ENCODE data around the gene PCSK1. TPM values are rescaled to one million over a fixed set of nuclear protein-coding genes. Genes with fewer than 3 reads are reported as not detected.

Gene PCSK1
- polyA plus RNA-seq, 3 donors: not detected

- Mint-ChIP-seq H3K27me3 (ENCODE audit: low read depth in 3 of 3) (peaks cover 47 to 62% (median 53%) of the 10 kb centered on the region in 3 donors), H3K27ac (no peak overlapping the region), H3K4me3 (peak overlapping the region in 1 of 2 donors; percentile 88), H3K4me1 (peaks cover 2% of the 10 kb centered on the region), H3K9me3 (peaks cover 0 to 30% (median 25%) of the 10 kb centered on the region in 7 donors), H3K36me3 (peaks cover 5% of the 10 kb centered on the region in 2 donors)
- H2AFZ ChIP-seq (ENCODE audit: insufficient read depth, low read depth, low read length, poor library complexity, severe bottlenecking): no peak overlapping the region
- intact Hi-C loops (cut with micrococcal nuclease): no loop called here
- H3K27ac ChIP-seq (ENCODE audit: low read depth in 1 of 2, low read length in 2 of 2): no peak overlapping the region
- no peaks in the 10 kb centered on the region for H3K79me2 ChIP-seq (ENCODE audit: insufficient read depth, low read length)
- H3K4me1 ChIP-seq (ENCODE audit: control insufficient read depth in 1 of 2, insufficient read depth in 2 of 2, low read length in 2 of 2): no peaks in the 10 kb centered on the region
- no peak for TF ChIP-seq CTCF (IDR thresholded peaks at IDR 0.05)
- no peaks in the 10 kb centered on the region for H4K20me1 ChIP-seq (ENCODE audit: insufficient read depth, low read length)
- H3K4me3 ChIP-seq (replicated peaks in 1 of 3; ENCODE audit: low read depth in 2 of 3, low read length in 3 of 3): no peak overlapping the region
- WGBS (ENCODE audit: insufficient coverage): 5% methylated on average over 36 of the region's 41 CpGs
- DNase-seq: no peak
- peaks cover 57 to 69% of the 10 kb centered on the region in 2 donors for H3K27me3 ChIP-seq (ENCODE audit: control insufficient read depth in 2 of 2, insufficient read depth in 2 of 2, low read length in 2 of 2)
- no peaks in the 10 kb centered on the region for H3K36me3 ChIP-seq (replicated peaks in 1 of 2; ENCODE audit: control insufficient read depth in 1 of 2, insufficient read depth in 2 of 2, low read length in 2 of 2)
- H3K4me2 ChIP-seq (replicated peaks; ENCODE audit: extremely low read depth, low read length, poor library complexity, severe bottlenecking): no peak overlapping the region
- H3K9ac ChIP-seq (ENCODE audit: insufficient read depth, low read length, poor library complexity, severe bottlenecking): no peak overlapping the region
- H3K9me3 ChIP-seq (replicated peaks in 1 of 2; ENCODE audit: control insufficient read depth in 1 of 2, insufficient read depth in 1 of 2, low read length in 2 of 2): peaks cover 15 to 36% of the 10 kb centered on the region in 2 donors
These were observed 607 bp downstream of the PCSK1 start for GRCh38 chr5:96432216-96433065.

GRCh38 chr5:96431376-96432187 lies 1.5 kb downstream of the PCSK1 start:
- H3K36me3 Mint-ChIP-seq: peaks cover 5% of the 10 kb centered on the region in 2 donors
- Histone ChIP-seq H3K4me1 (ENCODE audit: control insufficient read depth in 1 of 2, insufficient read depth in 2 of 2, low read length in 2 of 2) (no peaks in the 10 kb centered on the region), H3K4me2 (replicated peaks; ENCODE audit: extremely low read depth, low read length, poor library complexity, severe bottlenecking) (no peak overlapping the region), H3K27ac (ENCODE audit: low read depth in 1 of 2, low read length in 2 of 2) (no peak overlapping the region), H2AFZ (ENCODE audit: insufficient read depth, low read depth, low read length, poor library complexity, severe bottlenecking) (no peak overlapping the region), H3K9me3 (replicated peaks in 1 of 2; ENCODE audit: control insufficient read depth in 1 of 2, insufficient read depth in 1 of 2, low read length in 2 of 2) (peaks cover 15 to 36% of the 10 kb centered on the region in 2 donors), H4K20me1 (ENCODE audit: insufficient read depth, low read length) (no peaks in the 10 kb centered on the region), H3K9ac (ENCODE audit: insufficient read depth, low read length, poor library complexity, severe bottlenecking) (no peak overlapping the region), H3K36me3 (replicated peaks in 1 of 2; ENCODE audit: control insufficient read depth in 1 of 2, insufficient read depth in 2 of 2, low read length in 2 of 2) (no peaks in the 10 kb centered on the region), H3K79me2 (ENCODE audit: insufficient read depth, low read length) (no peaks in the 10 kb centered on the region), H3K27me3 (ENCODE audit: control insufficient read depth in 2 of 2, insufficient read depth in 2 of 2, low read length in 2 of 2) (peaks cover 55 to 63% of the 10 kb centered on the region in 2 donors), H3K4me3 (replicated peaks in 1 of 3; ENCODE audit: low read depth in 2 of 3, low read length in 3 of 3) (no peak overlapping the region)
- intact Hi-C loops (cut with micrococcal nuclease): no loop called here
- DNase-seq: no peak
- H3K4me1 Mint-ChIP-seq: peaks cover 2% of the 10 kb centered on the region
- peaks cover 40 to 62% (median 49%) of the 10 kb centered on the region in 3 donors for H3K27me3 Mint-ChIP-seq (ENCODE audit: low read depth in 3 of 3)
- WGBS (ENCODE audit: insufficient coverage): 8% methylated on average over 22 of the region's 29 CpGs
- H3K9me3 Mint-ChIP-seq: peaks cover 0 to 30% (median 25%) of the 10 kb centered on the region in 7 donors
- peak overlapping the region in 1 of 2 donors; percentile 88 for H3K4me3 Mint-ChIP-seq
- no peak overlapping the region for H3K27ac Mint-ChIP-seq
- TF ChIP-seq CTCF (IDR thresholded peaks at IDR 0.05): no peak

All from CD14-positive monocyte (primary cell).